Measurements from ENCODE around the gene ELOVL2. TPM values are rescaled to one million over a fixed set of nuclear protein-coding genes. Genes with fewer than 3 reads are reported as not detected.

ELOVL2 gene
- total and polyA plus RNA-seq, 8 donors: 0.23 to 1.8 TPM; not detected in 6

- no peak overlapping the region for H3K4me3 ChIP-seq
- H3K9me3 ChIP-seq: no peaks in the 10 kb centered on the region
- H3K27me3 ChIP-seq: no peaks in the 10 kb centered on the region
- H3K27ac ChIP-seq: no peak overlapping the region
- intact Hi-C loops (cut with DNase I; ENCODE audit: low total_unique reads): loop anchor here (5.0 kb wide), 1 partner anchor 113 kb away; no protein-coding TSS in a partner anchor
- H3K4me1 ChIP-seq: peaks cover 0 to 4% (median 0%) of the 10 kb centered on the region in 4 donors
- 76 to 83% (median 80%) methylated on average over 3 of the region's 3 CpGs for WGBS, 5 donors
- DNase-seq: peak in 1 of 2 donors; percentile 22
- TF ChIP-seq EP300 (IDR thresholded peaks at IDR 0.05): no peak
- no peak for TF ChIP-seq POLR2AphosphoS5 (IDR thresholded peaks at IDR 0.05)
- no peak for TF ChIP-seq POLR2A (IDR thresholded peaks at IDR 0.05)
- TF ChIP-seq CTCF (IDR thresholded peaks at IDR 0.05): no peak
- H3K36me3 ChIP-seq: no peaks in the 10 kb centered on the region
Observed at GRCh38 chr6:11064836-11065235, 20.7 kb upstream of the ELOVL2 start.

GRCh38 chr6:11062715-11063114 is 18.6 kb upstream of the ELOVL2 start:
- no peaks in the 10 kb centered on the region for H3K9me3 ChIP-seq
- no peaks in the 10 kb centered on the region for H3K36me3 ChIP-seq
- TF ChIP-seq POLR2AphosphoS5 (IDR thresholded peaks at IDR 0.05) (no peak), EP300 (IDR thresholded peaks at IDR 0.05) (no peak), POLR2A (IDR thresholded peaks at IDR 0.05) (no peak), CTCF (IDR thresholded peaks at IDR 0.05) (no peak)
- 42 to 65% (median 51%) methylated on average over 2 of the region's 2 CpGs for WGBS, 5 donors
- H3K4me3 ChIP-seq: no peak overlapping the region
- DNase-seq: no peak
- H3K27ac ChIP-seq: no peak overlapping the region
- H3K27me3 ChIP-seq: no peaks in the 10 kb centered on the region
- peaks cover 0 to 3% (median 0%) of the 10 kb centered on the region in 4 donors for H3K4me1 ChIP-seq
- intact Hi-C loops (cut with DNase I; ENCODE audit: low total_unique reads): no loop called here

- no peak for DNase-seq
- WGBS, 5 donors: 93 to 96% (median 94%) methylated on average over 4 of the region's 4 CpGs
- intact Hi-C loops (cut with DNase I; ENCODE audit: low total_unique reads): no loop called here
- Histone ChIP-seq H3K27me3 (no peaks in the 10 kb centered on the region), H3K4me1 (no peaks in the 10 kb centered on the region), H3K36me3 (no peaks in the 10 kb centered on the region), H3K27ac (no peak overlapping the region), H3K4me3 (no peak overlapping the region), H3K9me3 (no peaks in the 10 kb centered on the region)
- TF ChIP-seq CTCF (IDR thresholded peaks at IDR 0.05) (no peak), POLR2AphosphoS5 (IDR thresholded peaks at IDR 0.05) (no peak), POLR2A (IDR thresholded peaks at IDR 0.05) (no peak), EP300 (IDR thresholded peaks at IDR 0.05) (no peak)
Observed at GRCh38 chr6:11062083-11062482, 18.0 kb upstream of the ELOVL2 start.

GRCh38 chr6:11058406-11058805 is 14.3 kb upstream of the ELOVL2 start:
- Histone ChIP-seq H3K4me3 (no peak overlapping the region), H3K9me3 (no peaks in the 10 kb centered on the region), H3K36me3 (no peaks in the 10 kb centered on the region), H3K27ac (no peak overlapping the region), H3K4me1 (peaks cover 0 to 10% (median 0%) of the 10 kb centered on the region in 4 donors), H3K27me3 (no peaks in the 10 kb centered on the region)
- intact Hi-C loops (cut with DNase I; ENCODE audit: low total_unique reads): no loop called here
- DNase-seq: no peak
- 89 to 99% (median 95%) methylated on average over 5 of the region's 5 CpGs for WGBS, 5 donors
- no peak for TF ChIP-seq CTCF (IDR thresholded peaks at IDR 0.05)
- no peak for TF ChIP-seq POLR2A (IDR thresholded peaks at IDR 0.05)
- TF ChIP-seq POLR2AphosphoS5 (IDR thresholded peaks at IDR 0.05): no peak
- no peak for TF ChIP-seq EP300 (IDR thresholded peaks at IDR 0.05)

All from stomach (tissue), 9 donors.